ENCODE data around the gene TRMO.
A peak's percentile ranks its signal among the peaks of the same experiment; 100 is the strongest.
"Not testable (repeated sequence)": the region's sequence is repeated elsewhere in the genome, so short reads cannot be mapped to it uniquely, and the experiment has no call there.

TRMO gene

GRCh38 chr9:97921959-97922724 lies at the start of gene TRMO:
Gene TRMO, minus strand, starts transcription at chr9:97922500. Its CDS starts 7 bp downstream, at chr9:97922493.
- intact Hi-C loops (cut with DNase I), result loop anchor here (2.0 kb wide), 2 partner anchors 61 to 341 kb away; partner anchors contain the start of gene ANP32B
- peak; percentile 92 to 99 (median 95) for DNase-seq

GRCh38 chr9:97970165-97970564 lies 47.9 kb upstream of the TRMO start:
- intact Hi-C loops (cut with DNase I), result no loop called here
- no peak for DNase-seq

- DNase-seq, result no peak
- intact Hi-C loops (cut with DNase I), result no loop called here
Measured at GRCh38 chr9:97969014-97969413, 46.7 kb upstream of the TRMO start.

GRCh38 chr9:97966493-97966892 lies 44.2 kb upstream of the TRMO start:
- intact Hi-C loops (cut with DNase I), result no loop called here

GRCh38 chr9:97964901-97965300 lies 42.6 kb upstream of the TRMO start:
- intact Hi-C loops (cut with DNase I), result no loop called here
- DNase-seq, result no peak

More at GRCh38 chr9:97966493-97966892, 44.2 kb upstream of the TRMO start:
- DNase-seq, result no peak

GRCh38 chr9:97963232-97963631 lies 40.9 kb upstream of the TRMO start:
- no peak for DNase-seq
- intact Hi-C loops (cut with DNase I), result no loop called here

GRCh38 chr9:97962575-97962974 lies 40.3 kb upstream of the TRMO start:
- intact Hi-C loops (cut with DNase I), result no loop called here
- DNase-seq, result no peak

- DNase-seq, result no peak
- intact Hi-C loops (cut with DNase I), result no loop called here
Measured at GRCh38 chr9:97962136-97962535, 39.8 kb upstream of the TRMO start.

- intact Hi-C loops (cut with DNase I), result no loop called here
- DNase-seq, result no peak
Measured at GRCh38 chr9:97961361-97961760, 39.1 kb upstream of the TRMO start.

GRCh38 chr9:97960678-97961328 lies 38.5 kb upstream of the TRMO start:
- intact Hi-C loops (cut with DNase I); DNase-seq: not testable (repeated sequence)

- no peak for DNase-seq
- intact Hi-C loops (cut with DNase I), result no loop called here
Measured at GRCh38 chr9:97959585-97959984, 37.3 kb upstream of the TRMO start.

GRCh38 chr9:97958812-97959511 lies 36.7 kb upstream of the TRMO start:
- intact Hi-C loops (cut with DNase I), result no loop called here
- peak in 1 of 10 donors; percentile 22 for DNase-seq

GRCh38 chr9:97956331-97956730 lies 34.0 kb upstream of the TRMO start:
- intact Hi-C loops (cut with DNase I), result no loop called here
- no peak for DNase-seq

- intact Hi-C loops (cut with DNase I), result no loop called here
- no peak for DNase-seq
Measured at GRCh38 chr9:97954550-97954989, 32.3 kb upstream of the TRMO start.

- intact Hi-C loops (cut with DNase I), result not testable (repeated sequence)
Measured at GRCh38 chr9:97950873-97951272, 28.6 kb upstream of the TRMO start.

GRCh38 chr9:97947094-97947493 lies 24.8 kb upstream of the TRMO start:
- DNase-seq; intact Hi-C loops (cut with DNase I): not testable (repeated sequence)

More at GRCh38 chr9:97950873-97951272, 28.6 kb upstream of the TRMO start:
- DNase-seq, result peak in 1 of 10 donors; percentile 79

GRCh38 chr9:97945470-97945869 lies 23.2 kb upstream of the TRMO start:
- intact Hi-C loops (cut with DNase I); DNase-seq: not testable (repeated sequence)

- intact Hi-C loops (cut with DNase I), result no loop called here
- DNase-seq, result no peak
Measured at GRCh38 chr9:97944612-97945011, 22.3 kb upstream of the TRMO start.

GRCh38 chr9:97943308-97943855 lies 21.1 kb upstream of the TRMO start:
- DNase-seq, result no peak
- intact Hi-C loops (cut with DNase I), result no loop called here

- intact Hi-C loops (cut with DNase I), result no loop called here
- DNase-seq, result no peak
Measured at GRCh38 chr9:97941323-97941722, 19.0 kb upstream of the TRMO start.

- DNase-seq, result no peak
- intact Hi-C loops (cut with DNase I), result no loop called here
Measured at GRCh38 chr9:97940741-97941140, 18.4 kb upstream of the TRMO start.

All from posterior cingulate gyrus (tissue), 11 donors.